Colonic mucosa (tissue), 4 donors: Measurements from ENCODE around the gene SPDYE17. TPM values are rescaled to one million over a fixed set of nuclear protein-coding genes. Genes with fewer than 3 reads are reported as not detected.
A peak's percentile ranks its signal among the peaks of the same experiment; 100 is the strongest.
"Not testable (repeated sequence)": the region's sequence is repeated elsewhere in the genome, so short reads cannot be mapped to it uniquely, and the experiment has no call there.

ENCODE experiments used
- DNase-seq: peaks from one replicate; pipeline ENCODE4 v3.0.0-alpha.2; 2020
- H3K27ac ChIP-seq: fragments of 200-600 bp; one replicate; pipeline ENCODE4 v1.8.0; 2021
- H3K27me3 ChIP-seq: fragments of 200-600 bp; one replicate; pipeline ENCODE4 v1.8.0; 2021
- H3K36me3 ChIP-seq: fragments of 200-600 bp; one replicate; pipeline ENCODE4 v1.8.0; 2021
- H3K4me1 ChIP-seq: fragments of 200-600 bp; one replicate; pipeline ENCODE4 v1.8.0; 2021; ENCODE audit warnings: mild to moderate bottlenecking
- H3K4me3 ChIP-seq: fragments of 200-600 bp; one replicate; pipeline ENCODE4 v1.8.0; 2021
- H3K9ac ChIP-seq, 2 donors: one replicate each; pipeline ENCODE4 v1.7.0; 2013; ENCODE audit warnings: control low read depth in 2 of 2, low read depth in 2 of 2, low read length in 2 of 2
- H3K9me3 ChIP-seq: fragments of 200-600 bp; one replicate; pipeline ENCODE4 v1.8.0; 2021
- intact Hi-C: fragments of 100-400 bp; cut with DNase I; formaldehyde crosslinking; loops from one replicate; pipeline ENCODE4 v1.14.1; 2022
- total RNA-seq, 2 donors: library from RNA; stranded (reverse); fragmentation: NEBNext Ultra II Directional in 1 of 2; extraction: Animal tissue kit (Norgen Biotek cat#: 25700) in 1 of 2; gene quantifications; one replicate each; pipeline ENCODE4 v1.2.1, GENCODE V29; 2021
- donor health status: healthy.
- donor health status: DM: no; HTN: no; CAD: no.
- donor health status: DM: no; HTN: no; CAD: no.

SPDYE17 gene
- not detected for total RNA-seq

GRCh38 chr7:77032261-77032660 is at the start of gene SPDYE17:
SPDYE17 (minus strand) TSS chr7:77032361; CDS start chr7:77030570, 1,791 bp downstream.
- DNase-seq, H3K4me1 ChIP-seq, H3K27ac ChIP-seq, intact Hi-C loops, H3K27me3 ChIP-seq, H3K4me3 ChIP-seq, H3K9ac ChIP-seq, H3K36me3 ChIP-seq, H3K9me3 ChIP-seq: not testable (repeated sequence)

GRCh38 chr7:77080236-77080635 is 48.1 kb upstream of the SPDYE17 start:
- H3K9me3 ChIP-seq, intact Hi-C loops, H3K36me3 ChIP-seq, DNase-seq, H3K4me1 ChIP-seq, H3K9ac ChIP-seq, H3K4me3 ChIP-seq, H3K27ac ChIP-seq, H3K27me3 ChIP-seq: not testable (repeated sequence)

GRCh38 chr7:77079624-77080023 is 47.5 kb upstream of the SPDYE17 start:
- H3K4me3 ChIP-seq, H3K27ac ChIP-seq, H3K27me3 ChIP-seq, intact Hi-C loops, DNase-seq, H3K9ac ChIP-seq, H3K9me3 ChIP-seq, H3K4me1 ChIP-seq, H3K36me3 ChIP-seq: not testable (repeated sequence)

GRCh38 chr7:77079112-77079511 is 47.0 kb upstream of the SPDYE17 start:
- DNase-seq, H3K27ac ChIP-seq, intact Hi-C loops, H3K4me1 ChIP-seq, H3K9ac ChIP-seq, H3K36me3 ChIP-seq, H3K4me3 ChIP-seq, H3K27me3 ChIP-seq, H3K9me3 ChIP-seq: not testable (repeated sequence)

GRCh38 chr7:77077060-77077459 is 44.9 kb upstream of the SPDYE17 start:
- H3K9ac ChIP-seq, H3K4me1 ChIP-seq, H3K9me3 ChIP-seq, DNase-seq, H3K27ac ChIP-seq, H3K4me3 ChIP-seq, H3K36me3 ChIP-seq, H3K27me3 ChIP-seq, intact Hi-C loops: not testable (repeated sequence)

- H3K27ac ChIP-seq, DNase-seq, H3K4me1 ChIP-seq, intact Hi-C loops, H3K27me3 ChIP-seq, H3K36me3 ChIP-seq, H3K9me3 ChIP-seq, H3K4me3 ChIP-seq, H3K9ac ChIP-seq: not testable (repeated sequence)
These were observed 42.7 kb upstream of the SPDYE17 start for GRCh38 chr7:77074786-77075396.

GRCh38 chr7:77071108-77071507 is 38.9 kb upstream of the SPDYE17 start:
- DNase-seq, H3K27me3 ChIP-seq, H3K9me3 ChIP-seq, H3K9ac ChIP-seq, intact Hi-C loops, H3K4me1 ChIP-seq, H3K36me3 ChIP-seq, H3K4me3 ChIP-seq, H3K27ac ChIP-seq: not testable (repeated sequence)

- H3K4me3 ChIP-seq, intact Hi-C loops, H3K27me3 ChIP-seq, H3K9ac ChIP-seq, H3K4me1 ChIP-seq, H3K9me3 ChIP-seq, H3K27ac ChIP-seq, DNase-seq, H3K36me3 ChIP-seq: not testable (repeated sequence)
These were observed 33.7 kb upstream of the SPDYE17 start for GRCh38 chr7:77065869-77066268.

- DNase-seq, H3K4me3 ChIP-seq, intact Hi-C loops, H3K4me1 ChIP-seq, H3K9me3 ChIP-seq, H3K27ac ChIP-seq, H3K36me3 ChIP-seq, H3K27me3 ChIP-seq, H3K9ac ChIP-seq: not testable (repeated sequence)
These were observed 31.6 kb upstream of the SPDYE17 start for GRCh38 chr7:77063732-77064131.

GRCh38 chr7:77062557-77062956 is 30.4 kb upstream of the SPDYE17 start, which contains the start of gene SPDYE18:
SPDYE18 (minus strand) TSS chr7:77062558; CDS start chr7:77060512, 2,046 bp downstream.
- H3K27ac ChIP-seq, H3K36me3 ChIP-seq, H3K27me3 ChIP-seq, H3K9me3 ChIP-seq, H3K4me3 ChIP-seq, intact Hi-C loops, DNase-seq, H3K9ac ChIP-seq, H3K4me1 ChIP-seq: not testable (repeated sequence)

GRCh38 chr7:77026349-77026748 is 5.8 kb downstream of the SPDYE17 start:
- H3K4me1 ChIP-seq, H3K4me3 ChIP-seq, intact Hi-C loops, H3K36me3 ChIP-seq, DNase-seq, H3K9me3 ChIP-seq, H3K27me3 ChIP-seq, H3K9ac ChIP-seq, H3K27ac ChIP-seq: not testable (repeated sequence)

- intact Hi-C loops, H3K4me3 ChIP-seq, H3K27ac ChIP-seq, H3K9ac ChIP-seq, H3K4me1 ChIP-seq, DNase-seq, H3K27me3 ChIP-seq, H3K36me3 ChIP-seq, H3K9me3 ChIP-seq: not testable (repeated sequence)
These were observed 22.0 kb downstream of the SPDYE17 start for GRCh38 chr7:77010074-77010680.

- H3K9me3 ChIP-seq, H3K4me3 ChIP-seq, H3K4me1 ChIP-seq, H3K27me3 ChIP-seq, H3K36me3 ChIP-seq, intact Hi-C loops: not testable (repeated sequence)
- peak overlapping the region in 1 of 2 donors; percentile 5 for H3K9ac ChIP-seq
- peak; percentile 89 for DNase-seq
- H3K27ac ChIP-seq = peak overlapping the region; percentile 27
These were observed 24.2 kb downstream of the SPDYE17 start for GRCh38 chr7:77008000-77008399.
